ENCODE measurements around the gene IFNL4.
"Not testable (repeated sequence)": the region's sequence is repeated elsewhere in the genome, so short reads cannot be mapped to it uniquely, and the experiment has no call there.

Gene IFNL4

DNA sequence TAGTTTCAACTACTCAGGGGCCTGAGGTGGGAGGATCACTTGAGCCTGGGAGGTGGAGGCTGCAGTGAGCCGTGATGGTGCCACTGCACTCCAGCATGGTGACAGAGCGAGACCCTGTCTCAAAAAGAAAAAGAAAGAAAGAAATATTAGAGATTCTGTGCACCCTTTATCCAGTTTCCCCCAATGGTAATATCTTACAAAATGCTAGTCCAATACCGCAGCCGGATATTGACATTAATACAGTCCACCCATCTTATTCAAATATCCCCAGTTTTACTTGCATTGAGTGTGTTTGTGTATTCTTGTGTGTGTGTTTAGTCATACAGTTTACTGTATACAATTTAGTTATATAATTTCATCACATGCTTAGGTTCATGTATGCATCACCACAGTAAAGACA, 8.6 kb upstream of the IFNL4 start:
- DNase-seq (ENCODE audit: low read depth in 3 of 3): no peak

DNA sequence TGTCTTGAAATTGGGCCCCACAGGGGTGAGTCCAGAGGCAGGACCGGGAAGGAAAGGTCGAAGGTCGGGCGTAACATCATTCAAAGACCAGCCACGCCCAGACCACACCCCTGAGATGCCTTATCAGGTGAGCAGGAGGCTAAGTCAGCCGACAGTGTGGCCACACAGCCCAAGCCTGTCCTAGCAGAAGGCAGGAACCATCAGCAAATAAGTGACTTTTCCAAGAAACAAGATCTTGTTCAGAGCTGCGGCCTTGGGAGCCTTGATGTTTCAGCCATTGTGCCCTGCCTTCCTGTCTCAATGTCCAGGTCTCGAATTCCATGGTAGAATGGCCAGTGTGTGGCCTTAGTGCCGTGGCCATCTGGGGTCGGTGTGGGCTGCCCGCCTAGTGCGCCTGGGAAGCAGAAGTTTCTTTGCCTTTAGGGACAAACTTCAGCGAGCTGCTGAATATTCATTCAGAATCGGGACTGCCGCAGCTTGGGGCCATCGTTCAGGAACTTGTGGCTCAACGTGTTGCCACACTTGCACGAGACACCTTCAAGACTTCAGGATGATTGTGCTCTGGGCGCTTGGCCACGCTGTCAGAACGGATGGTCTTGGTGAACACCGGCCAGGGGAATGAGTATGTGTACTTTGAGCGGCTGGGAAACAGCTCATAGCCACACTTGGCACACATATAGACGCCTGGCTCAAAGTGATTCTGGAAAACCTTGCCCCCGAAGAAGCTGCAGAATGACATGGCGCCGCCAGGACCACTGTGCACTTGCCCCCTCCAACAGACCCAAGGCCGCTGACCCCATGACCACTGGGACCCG, 6.1 kb upstream of the IFNL4 start:
- DNase-seq (ENCODE audit: low read depth in 3 of 3): no peak

- no peak for DNase-seq (ENCODE audit: low read depth in 3 of 3)
These were observed 4.9 kb upstream of the IFNL4 start for GRCh38 chr19:39253374-39254149.

GRCh38 chr19:39252458-39252857, 3.8 kb upstream of the IFNL4 start:
- no peak for DNase-seq (ENCODE audit: low read depth in 3 of 3)

DNA sequence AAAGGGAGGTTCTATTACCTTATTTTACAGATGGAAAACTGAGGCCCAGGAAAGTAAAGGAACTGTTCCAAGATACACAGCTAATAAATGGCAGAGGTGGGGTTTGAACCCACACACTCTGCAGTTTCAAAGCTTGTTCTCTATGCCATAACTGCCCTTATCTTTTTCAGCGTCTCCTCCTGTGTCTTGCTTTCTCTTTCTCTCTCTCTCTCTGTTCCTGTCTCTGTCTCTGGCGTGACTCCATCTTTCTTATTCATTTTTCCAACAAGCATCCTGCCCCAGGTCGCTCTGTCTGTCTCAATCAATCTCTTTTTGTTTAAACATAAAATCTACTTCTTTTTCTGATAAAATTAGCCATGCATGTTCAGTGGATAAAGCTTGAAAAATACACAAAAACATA, 3.2 kb upstream of the IFNL4 start:
- DNase-seq (ENCODE audit: low read depth in 3 of 3): no peak

DNA sequence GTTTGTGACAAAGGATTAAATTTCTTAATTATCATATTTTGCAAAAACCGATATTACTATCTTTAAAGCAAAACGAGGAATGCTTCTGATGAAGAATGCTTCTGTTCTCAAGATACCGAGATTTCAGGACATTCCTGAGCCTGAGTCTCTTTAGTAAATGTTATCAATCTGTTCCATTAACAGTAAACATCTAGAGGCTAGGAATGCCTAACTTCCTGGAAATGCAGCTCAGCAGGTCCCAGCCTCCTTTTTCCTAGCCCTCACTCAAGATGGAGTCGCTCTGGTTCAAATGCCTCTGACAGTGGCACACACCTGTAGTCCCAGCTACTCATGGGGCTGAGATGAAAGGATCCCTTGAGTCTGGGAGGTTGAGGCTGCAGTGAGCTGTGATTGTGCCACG, 2.4 kb upstream of the IFNL4 start:
- no peak for DNase-seq (ENCODE audit: low read depth in 3 of 3)

GRCh38 chr19:39247701-39248664, 673 bp downstream of the IFNL4 start:
- DNase-seq (ENCODE audit: low read depth in 3 of 3): no peak

GRCh38 chr19:39246951-39247669, 1.5 kb downstream of the IFNL4 start:
- peak in 1 of 3 donors; percentile 35 for DNase-seq (ENCODE audit: low read depth in 3 of 3)

DNA sequence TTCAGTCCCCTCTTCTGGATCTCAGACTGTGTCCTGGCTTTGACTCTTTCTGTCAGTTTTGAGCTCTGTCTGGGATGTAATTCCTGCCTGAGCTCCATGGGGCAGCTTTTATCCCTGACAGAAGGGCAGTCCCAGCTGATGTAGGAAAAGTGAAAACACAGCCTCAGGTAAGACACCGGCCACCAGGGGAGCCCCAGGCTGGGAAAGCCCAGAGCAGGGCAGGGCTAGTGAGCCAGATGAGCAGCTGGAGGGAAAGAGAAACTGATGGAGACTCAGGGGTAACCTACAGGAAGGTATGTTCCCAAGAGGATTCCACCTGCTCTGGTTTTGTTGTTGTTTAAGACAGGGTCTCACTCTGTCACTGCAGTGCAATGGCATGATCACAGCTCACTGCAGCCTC, 3.5 kb downstream of the IFNL4 start:
- DNase-seq (ENCODE audit: low read depth in 3 of 3): not testable (repeated sequence)

GRCh38 chr19:39244410-39245100, 4.1 kb downstream of the IFNL4 start, which contains the start of gene IFNL3:
TSS of gene IFNL3 (minus strand) at chr19:39245006. CDS start at chr19:39244967, 39 bp downstream.
- DNase-seq (ENCODE audit: low read depth in 3 of 3): not testable (repeated sequence)

DNA sequence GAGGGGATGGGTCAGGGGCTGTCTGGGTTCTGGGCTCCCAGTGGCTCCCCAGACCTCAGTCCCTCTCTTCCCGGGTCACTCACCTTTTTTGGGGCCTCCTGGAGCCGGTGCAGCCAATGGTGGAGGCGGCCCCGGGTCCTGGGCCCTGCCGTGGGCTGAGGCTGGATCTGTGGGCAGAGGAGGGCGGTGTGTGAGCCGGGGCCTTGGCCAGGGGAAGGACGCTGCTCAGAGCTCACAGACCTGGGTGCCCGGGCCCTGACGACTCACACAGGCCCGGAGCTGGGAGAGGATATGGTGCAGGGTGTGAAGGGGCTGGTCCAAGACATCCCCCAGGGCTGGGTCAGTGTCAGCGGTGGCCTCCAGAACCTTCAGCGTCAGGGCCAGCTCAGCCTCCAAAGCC, 4.9 kb downstream of the IFNL4 start:
- DNase-seq (ENCODE audit: low read depth in 3 of 3): not testable (repeated sequence)

DNA sequence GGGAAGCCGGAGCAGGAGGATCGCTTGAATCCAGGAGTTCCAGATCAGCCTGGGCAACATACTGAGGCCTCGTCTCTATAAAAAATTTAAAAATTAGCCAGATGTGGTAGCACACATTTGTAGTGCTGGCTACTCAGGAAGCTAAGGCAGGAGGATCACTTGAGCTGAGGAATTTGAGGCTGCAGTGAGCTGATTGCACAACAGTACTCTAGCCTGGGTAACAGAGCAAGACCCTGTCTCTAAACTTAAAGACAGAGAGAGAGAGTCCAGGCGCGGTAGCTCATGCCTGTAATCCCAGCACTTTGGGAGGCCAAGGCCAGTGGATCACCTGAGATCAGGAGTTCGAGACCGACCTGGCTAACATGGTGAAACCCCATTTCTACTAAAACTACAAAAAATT, 8.2 kb downstream of the IFNL4 start:
- no peak for DNase-seq (ENCODE audit: low read depth in 3 of 3)

- DNase-seq (ENCODE audit: low read depth in 3 of 3): no peak
These were observed 9.7 kb downstream of the IFNL4 start for GRCh38 chr19:39238944-39239343.

DNA sequence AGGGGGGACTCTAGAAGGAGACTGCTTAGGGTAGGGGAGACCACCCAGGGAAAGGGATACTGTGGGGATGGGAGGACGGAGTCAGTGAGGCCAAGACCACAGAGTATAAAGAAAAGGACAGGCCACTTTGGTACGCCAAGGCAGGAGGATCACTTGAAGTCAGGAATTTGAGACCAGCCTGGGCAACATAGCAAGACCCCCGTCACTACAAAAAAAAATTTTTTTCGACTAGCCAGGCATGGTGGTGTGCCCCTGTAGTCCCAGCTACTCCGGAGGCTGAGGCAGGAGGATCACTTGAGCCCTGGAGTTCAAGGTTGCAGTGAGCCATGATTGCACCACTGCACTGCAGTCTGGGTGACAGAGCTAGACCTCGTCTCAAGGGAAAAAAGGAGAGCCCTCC, 10.4 kb downstream of the IFNL4 start:
- DNase-seq (ENCODE audit: low read depth in 3 of 3): no peak

GRCh38 chr19:39237200-39238184, 11.2 kb downstream of the IFNL4 start:
- peak in 1 of 3 donors; percentile 18 for DNase-seq (ENCODE audit: low read depth in 3 of 3)

- no peak for DNase-seq (ENCODE audit: low read depth in 3 of 3)
These were observed 12.1 kb downstream of the IFNL4 start for GRCh38 chr19:39236527-39236926.

DNA sequence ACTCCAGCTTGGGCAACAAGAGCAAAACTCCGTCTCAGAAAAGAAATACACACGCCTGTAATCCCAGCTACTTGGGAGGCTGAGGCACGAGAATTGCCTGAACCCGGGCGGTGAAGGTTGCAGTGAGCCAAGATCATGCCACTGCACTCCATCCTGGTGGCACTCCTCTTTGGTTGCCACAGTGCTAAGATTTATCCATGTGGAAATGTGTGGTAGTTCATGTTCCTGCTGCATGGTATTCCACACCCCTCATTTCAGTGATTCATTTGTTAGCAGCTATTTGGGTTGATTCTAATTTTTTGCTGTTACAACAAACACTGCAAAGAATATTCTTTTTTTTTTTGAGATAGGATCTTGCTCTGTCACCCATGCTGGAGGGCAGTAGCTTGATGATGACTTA, 15.9 kb downstream of the IFNL4 start:
- no peak for DNase-seq (ENCODE audit: low read depth in 3 of 3)

- no peak for DNase-seq (ENCODE audit: low read depth in 3 of 3)
These were observed 18.4 kb downstream of the IFNL4 start for GRCh38 chr19:39230096-39230764.

DNA sequence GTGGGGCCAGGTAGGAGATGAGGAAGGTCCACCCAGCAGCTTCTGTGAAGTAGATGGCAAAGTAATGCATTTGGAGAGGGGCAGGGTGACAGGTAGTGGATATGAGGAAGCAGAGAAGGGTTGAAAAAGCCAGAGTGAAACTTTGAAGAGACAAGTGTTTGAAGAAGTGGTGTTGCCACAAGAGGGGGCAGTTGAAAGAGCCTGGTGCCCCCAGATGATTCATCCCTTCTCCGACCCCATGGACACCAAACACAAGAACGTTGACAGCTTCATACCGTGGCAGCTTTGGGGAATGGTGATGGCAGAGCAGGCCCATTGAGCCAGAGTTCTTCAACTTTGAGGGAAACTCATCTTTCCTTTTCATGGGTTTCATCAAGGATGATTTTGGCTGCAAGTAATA, 23.7 kb downstream of the IFNL4 start:
- no peak for DNase-seq (ENCODE audit: low read depth in 3 of 3)

Data from stimulated activated CD4-positive, alpha-beta T cell treated with anti-CD3 and anti-CD28 coated beads, TNF-alpha, amount 100 ng/mL, for 48 hours (primary cell).